Measurements from ENCODE around the gene SLC16A7. TPM values are rescaled to one million over a fixed set of nuclear protein-coding genes. Genes with fewer than 3 reads are reported as not detected.

The SLC16A7 gene
- polyA plus RNA-seq, 4 donors = 3.6 to 6.1 (median 5.6) TPM

DNA sequence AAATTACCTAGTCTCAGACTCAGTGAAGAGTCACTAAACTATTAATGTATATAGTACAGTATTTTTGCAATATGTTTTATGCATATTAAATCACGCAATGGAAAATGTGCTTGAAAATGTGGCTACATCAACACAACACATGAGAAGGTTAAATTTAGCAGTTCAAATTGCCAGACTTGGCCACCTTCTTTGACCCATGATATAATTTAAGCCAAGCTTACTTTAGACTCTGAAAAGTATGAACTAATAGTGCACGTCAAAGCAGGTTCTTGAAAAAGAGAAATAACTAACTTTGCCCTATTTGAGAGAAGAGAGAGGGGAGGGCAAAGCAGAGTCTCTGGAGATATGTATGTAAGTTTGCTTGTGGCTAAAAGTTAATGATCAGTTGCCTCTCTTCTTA, 68.7 kb downstream of the SLC16A7 start:
- DNase-seq (ENCODE audit: low read depth in 4 of 4, low spot score in 3 of 4) = no peak

DNA sequence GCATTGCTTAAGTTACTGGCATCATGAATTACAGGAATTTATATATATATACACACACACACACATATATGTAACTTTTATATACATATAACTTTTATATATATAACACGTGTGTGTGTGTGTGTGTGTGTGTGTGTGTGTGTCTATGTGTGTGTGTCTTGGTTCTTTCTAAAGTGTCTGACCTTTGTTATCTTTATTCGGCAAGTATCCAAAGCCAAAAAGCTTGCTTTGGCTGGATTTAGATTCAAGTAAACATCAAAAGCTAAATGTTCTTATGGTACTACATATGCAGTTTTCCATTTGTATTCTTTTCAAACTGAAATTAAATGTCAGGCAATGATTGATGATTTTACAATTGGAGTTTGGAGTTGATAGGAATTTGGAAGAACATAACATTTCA, 69.9 kb downstream of the SLC16A7 start:
- DNase-seq (ENCODE audit: low read depth in 4 of 4, low spot score in 3 of 4) = no peak

DNA sequence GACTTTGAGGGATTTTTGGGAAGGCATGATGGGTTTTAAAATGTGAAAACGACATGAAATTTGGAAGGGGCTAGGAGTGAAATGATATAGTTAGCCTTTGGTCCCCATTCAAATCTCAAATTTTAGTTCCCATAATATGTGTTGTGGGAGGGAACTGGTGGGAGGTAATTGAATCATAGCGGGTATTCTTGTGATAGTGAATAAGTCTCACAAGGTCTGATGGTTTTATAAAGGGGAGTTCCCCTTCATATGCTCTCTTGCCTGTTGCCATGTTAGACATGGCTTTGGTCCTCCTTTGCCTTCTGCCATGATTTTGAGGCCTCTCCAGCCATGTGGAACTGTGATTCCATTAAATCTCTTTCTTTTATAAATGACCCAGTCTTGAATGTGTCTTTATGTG, 72.8 kb downstream of the SLC16A7 start:
- DNase-seq (ENCODE audit: low read depth in 4 of 4, low spot score in 3 of 4) = no peak

DNA sequence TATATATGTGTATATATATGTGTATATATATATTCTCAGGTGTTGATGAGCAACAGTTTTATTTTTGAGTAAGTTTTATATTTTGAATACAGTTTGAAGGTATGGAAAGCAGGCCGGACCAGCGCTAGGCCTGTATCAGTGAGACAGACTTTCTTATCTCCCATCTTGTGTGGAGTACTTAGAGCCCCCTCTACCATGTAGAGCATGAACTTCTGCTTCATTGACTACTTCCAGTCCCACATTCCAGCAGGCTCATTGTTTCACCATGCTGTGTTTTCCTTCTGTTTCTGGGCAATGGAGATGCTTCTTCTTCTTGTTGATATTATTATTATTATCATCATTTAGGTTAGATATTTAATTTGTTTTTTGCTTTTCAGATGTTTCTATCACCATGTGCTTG, 76.4 kb downstream of the SLC16A7 start:
- DNase-seq (ENCODE audit: low read depth in 4 of 4, low spot score in 3 of 4) = no peak

DNA sequence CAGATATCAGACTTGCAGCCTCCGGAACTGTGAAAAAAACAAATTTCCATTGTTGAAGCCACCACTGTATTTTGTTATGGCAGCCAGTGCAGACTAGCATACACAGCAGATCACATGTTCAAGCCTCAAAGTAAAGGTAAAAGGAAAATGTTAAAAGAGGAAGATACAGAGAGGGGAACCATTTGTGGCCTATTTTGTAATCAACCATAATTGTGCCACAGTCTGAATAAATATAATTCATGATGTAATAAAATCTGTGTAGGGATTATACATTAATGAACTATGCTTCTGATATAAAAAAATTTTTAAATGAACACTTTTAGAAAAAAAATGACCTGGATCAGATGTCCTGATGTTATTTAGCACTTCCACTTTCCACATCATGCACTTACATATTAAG, 79.6 kb downstream of the SLC16A7 start:
- DNase-seq (ENCODE audit: low read depth in 4 of 4, low spot score in 3 of 4) = no peak

DNA sequence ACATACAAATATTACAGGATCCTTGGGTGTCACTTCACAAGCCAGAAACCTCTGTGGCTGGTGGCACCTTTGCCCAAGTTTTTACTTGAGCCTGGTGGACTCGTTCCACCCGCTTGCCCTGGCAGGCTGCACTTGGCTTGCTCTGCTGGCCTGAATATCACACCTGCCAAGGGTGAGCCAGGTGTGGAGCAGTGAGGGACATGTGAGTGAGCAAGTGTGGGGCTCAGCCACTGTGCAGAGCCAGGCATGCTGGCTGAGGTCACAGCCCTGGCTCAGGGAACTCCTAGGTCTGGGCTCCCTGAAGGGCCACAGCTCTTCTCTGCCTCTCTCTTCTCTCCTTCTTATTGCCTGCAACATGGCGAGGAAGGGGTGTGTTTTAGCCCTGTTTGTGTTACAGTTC, 82.0 kb downstream of the SLC16A7 start:
- no peak for DNase-seq (ENCODE audit: low read depth in 4 of 4, low spot score in 3 of 4)

DNA sequence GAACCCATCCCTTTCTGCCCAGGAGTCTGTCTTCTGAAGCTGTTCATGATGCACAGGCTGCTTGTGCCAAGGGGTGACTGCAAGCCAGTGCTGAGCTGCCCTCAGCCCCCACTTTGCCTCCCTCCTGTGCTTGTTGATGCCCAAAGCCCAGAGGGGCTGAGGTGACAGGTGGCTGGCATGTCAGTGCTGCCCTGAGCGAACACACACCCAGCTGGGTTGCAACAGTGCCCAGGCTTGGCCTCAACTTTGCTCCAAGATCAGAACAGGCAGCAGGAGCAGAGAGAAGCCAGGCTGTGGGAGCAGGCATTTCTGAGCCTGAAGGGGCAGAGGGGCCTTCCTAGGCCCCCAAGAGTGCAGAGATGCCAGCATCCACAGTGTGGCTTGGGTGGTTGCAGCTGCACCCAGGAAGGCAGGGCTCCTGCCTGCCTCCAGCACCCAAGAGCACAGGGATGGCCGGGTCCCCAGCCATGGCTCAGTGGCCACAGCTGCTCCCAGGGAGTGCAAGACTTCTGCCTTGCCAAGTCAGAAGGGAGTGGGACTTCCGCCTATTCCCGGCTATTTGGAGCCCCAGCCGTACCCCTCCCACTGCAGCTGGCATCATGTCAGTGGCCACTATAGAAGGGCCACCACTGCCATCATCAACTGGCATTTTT, 83.1 kb downstream of the SLC16A7 start:
- DNase-seq (ENCODE audit: low read depth in 4 of 4, low spot score in 3 of 4) = no peak

DNA sequence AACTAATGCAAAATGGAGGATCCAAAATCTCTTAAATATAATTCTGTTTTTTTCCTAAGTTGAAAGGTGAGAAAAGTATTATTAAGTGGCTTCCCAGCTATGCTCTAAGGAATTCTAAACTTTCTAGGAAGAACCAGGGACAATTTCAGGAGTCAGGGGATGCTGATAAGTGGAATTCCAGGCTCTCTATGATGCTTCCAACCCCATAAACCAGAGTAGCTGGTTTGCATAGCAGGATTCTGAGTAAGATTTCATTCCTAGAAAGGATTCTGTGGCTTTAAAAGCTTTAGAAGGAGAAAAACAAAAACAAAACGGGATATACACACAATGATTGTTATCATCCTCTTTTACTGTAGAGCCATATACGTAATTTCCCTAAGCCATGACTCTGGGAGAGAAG, 93.9 kb downstream of the SLC16A7 start:
- no peak for DNase-seq (ENCODE audit: low read depth in 4 of 4, low spot score in 3 of 4)

DNA sequence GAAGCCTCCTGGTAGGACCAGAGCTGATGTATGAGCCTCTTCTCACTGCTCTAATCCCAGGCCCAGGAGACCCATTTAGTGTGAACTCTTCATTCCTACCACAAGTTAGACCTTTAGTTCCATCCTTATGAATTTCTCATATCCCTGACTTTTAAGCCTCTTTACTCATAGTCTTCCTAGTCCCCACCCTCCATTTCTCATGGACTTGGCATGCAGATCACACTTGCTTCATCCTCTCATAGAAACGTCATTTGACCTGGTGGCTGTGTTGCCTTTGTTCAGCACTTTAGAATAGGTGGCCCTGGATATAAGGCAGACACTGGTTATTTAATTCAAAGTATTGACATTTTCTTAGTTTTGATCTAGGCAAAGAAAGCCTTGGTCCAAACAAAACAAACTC, 99.5 kb downstream of the SLC16A7 start:
- no peak for DNase-seq (ENCODE audit: low read depth in 4 of 4, low spot score in 3 of 4)

DNA sequence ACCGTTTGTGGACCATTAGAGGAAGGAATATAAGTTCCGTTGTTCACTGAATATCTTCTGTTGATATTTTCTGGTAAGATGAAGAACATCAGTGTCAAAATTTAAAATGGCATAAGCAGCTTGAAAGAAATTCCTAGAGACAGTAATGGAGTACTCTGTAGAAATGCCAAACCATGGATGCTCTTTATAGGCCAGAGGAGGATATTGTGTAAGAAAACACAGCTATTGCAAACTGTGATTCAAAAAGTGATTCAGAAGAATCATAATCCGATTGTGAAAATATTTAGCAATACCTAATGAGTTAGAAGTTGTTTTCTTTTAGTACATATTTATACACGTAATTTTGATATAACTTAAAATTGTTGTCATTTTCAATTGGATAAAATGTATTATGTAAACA, 102.8 kb downstream of the SLC16A7 start:
- DNase-seq (ENCODE audit: low read depth in 4 of 4, low spot score in 3 of 4) = no peak

DNA sequence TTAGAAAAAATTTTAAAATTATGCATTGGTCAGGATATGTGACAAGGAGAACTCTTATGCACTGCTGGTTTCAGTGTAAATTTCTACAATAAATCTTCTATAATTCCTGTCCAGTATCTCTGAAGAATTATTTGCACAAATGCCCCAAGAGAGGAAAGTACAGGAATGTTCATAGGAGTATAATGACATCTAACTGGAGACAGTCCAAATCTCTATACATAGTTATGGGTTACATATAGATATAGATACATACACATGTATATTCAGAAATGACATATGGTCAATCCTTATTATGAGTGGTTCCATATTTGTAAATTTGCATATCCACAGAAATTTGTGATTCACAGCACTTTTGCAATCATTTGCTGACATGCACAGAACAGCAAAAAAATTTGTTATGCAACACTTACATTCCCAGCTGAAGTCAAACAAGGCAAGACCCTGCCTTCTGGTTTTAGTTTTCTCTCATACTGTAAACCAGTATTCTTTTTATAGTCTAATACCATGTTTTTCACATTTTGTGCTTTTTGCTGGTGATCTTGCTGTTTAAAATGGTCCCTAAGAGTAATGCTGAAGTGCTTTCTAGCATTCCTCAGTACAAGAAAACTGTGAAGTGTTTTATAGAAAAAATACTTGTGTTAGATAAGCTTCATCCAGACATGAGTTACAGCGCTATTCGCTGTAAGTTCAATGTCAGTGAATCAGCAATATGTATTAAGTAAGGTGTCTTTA, 103.8 kb downstream of the SLC16A7 start:
- no peak for DNase-seq (ENCODE audit: low read depth in 4 of 4, low spot score in 3 of 4)

DNA sequence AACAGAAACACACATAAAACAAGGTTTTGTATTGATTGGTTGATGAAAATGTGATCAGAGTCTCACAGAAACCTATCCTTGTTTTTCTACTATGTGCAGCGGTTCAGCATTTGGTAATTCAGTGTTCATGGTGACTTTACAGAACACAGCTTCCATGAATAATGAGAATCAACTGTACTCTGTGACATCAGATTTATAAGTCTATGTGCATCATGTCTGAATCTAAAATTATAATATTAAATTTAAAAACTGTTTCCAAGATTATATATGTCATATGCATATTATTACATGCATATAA, 104.3 kb downstream of the SLC16A7 start:
- DNase-seq (ENCODE audit: low read depth in 4 of 4, low spot score in 3 of 4) = no peak

DNA sequence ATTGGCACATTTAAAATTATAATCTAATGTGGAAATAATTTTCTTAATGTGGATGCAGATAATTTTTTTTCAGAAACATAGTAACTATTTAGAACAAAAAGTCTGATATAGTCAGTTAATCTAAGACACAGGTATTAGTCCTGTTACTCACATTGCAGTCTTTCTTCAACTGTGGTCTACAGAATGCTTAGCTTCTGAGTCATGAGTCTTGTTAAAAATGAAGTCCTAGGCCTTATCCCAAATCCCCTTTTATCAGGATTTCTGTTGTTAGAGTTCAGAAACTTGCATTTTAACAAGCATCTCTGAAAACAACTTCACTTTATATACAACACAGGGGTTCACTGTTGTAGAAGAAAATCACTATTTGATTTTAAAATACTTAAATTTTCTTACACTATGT, 112.2 kb downstream of the SLC16A7 start:
- no peak for DNase-seq (ENCODE audit: low read depth in 4 of 4, low spot score in 3 of 4)

DNA sequence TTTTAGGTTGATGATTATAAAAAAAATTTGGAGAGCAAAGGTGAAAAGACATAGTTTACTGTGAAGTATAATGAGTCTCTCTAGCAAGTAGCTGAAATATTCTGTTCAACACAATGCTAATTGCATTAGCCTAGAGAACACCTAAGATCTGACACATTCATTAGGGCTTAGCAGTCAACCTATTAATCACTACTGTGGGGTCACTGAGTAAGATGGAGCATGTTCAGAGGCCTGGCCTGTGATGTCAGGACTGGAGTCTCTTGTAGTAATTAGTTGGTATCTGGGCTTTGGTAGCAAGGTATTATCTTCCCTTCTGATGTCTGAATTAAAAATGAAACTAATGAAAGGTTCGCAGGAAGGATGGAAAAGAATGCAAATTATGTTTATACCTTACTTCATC, 112.7 kb downstream of the SLC16A7 start:
- DNase-seq (ENCODE audit: low read depth in 4 of 4, low spot score in 3 of 4) = no peak

DNA sequence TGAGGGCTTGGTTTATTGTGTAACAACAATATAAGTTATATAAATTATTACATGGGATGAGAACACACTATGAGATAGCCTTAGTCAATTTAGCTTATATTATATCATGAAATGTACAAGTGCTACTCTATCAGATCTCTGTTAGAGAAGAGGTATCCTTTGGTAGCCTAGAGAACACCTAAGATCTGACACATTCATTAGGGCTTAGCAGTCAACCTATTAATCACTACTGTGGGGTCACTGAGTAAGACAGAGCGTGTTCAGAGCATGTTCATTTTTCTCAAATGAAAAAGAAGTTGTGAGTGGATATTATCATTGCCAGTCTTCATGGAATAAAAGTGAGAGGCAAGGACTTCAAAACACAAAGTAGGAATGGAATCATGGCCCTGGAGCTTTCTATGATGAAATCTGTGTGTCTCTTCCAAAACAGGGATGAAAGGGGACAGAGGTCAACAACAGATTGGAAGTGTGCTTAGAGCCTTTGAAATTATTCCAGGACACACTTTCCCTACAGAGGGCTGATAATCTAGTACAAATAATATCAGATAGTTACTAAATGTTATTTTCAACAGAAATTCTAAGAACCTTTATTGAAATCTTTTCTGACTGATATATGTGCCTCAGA, 114.3 kb downstream of the SLC16A7 start:
- DNase-seq (ENCODE audit: low read depth in 4 of 4, low spot score in 3 of 4) = no peak

DNA sequence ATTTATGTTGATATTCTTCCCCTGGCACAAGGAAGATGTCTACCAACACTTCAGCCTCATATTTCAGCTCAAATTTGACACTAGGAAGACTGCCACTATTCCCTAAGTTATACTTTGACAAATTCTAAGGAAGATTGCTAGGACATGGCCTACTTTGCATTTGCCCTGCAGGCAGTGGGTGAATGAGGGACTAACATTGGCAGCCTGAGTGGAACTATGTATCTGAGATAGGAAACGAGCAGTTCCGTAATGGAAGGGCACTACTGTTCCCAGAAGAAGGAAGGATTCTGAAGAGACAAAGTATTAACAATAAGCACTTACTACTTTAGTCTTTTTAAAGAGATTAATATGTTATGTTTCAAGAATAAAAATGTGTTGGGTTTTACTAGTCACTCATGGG, 115.1 kb downstream of the SLC16A7 start:
- no peak for DNase-seq (ENCODE audit: low read depth in 4 of 4, low spot score in 3 of 4)

DNA sequence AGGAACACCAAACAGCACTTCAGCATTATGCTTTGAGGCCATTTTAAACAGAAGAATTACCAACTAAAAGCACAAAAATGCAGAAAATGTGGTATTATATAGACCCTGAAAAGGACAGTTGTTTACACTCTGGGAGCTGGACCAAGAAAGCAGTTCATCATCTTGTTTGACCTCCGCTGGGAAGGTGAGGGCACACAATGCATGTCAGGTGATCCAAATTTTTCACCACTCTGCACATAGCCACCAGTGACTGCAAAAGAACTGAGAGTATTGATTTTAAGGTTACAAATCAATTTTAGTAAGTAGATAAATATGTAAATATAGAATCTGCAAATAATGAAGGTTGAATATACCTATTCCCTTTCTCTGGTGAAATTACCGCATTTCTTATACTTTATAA, 119.6 kb downstream of the SLC16A7 start:
- no peak for DNase-seq (ENCODE audit: low read depth in 4 of 4, low spot score in 3 of 4)

DNA sequence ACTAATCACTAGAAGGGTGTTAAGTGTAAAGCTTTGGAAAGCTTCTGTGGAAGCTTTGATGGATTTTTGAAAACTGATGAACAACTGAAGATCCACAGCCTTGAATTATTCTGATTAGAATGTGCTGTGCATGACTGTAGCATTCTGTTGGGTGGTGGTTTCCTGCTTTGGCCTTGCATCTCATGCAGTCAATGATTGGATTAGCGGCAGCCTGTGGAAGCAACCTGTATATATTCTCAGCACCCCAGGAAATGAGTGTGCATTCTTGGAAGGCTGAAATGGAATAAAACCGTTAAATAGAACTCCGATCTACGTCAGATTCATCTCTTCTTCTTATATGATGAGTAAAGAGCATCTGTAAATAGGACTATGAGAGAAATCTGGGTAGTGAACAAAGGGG, 120.2 kb downstream of the SLC16A7 start:
- no peak for DNase-seq (ENCODE audit: low read depth in 4 of 4, low spot score in 3 of 4)

DNA sequence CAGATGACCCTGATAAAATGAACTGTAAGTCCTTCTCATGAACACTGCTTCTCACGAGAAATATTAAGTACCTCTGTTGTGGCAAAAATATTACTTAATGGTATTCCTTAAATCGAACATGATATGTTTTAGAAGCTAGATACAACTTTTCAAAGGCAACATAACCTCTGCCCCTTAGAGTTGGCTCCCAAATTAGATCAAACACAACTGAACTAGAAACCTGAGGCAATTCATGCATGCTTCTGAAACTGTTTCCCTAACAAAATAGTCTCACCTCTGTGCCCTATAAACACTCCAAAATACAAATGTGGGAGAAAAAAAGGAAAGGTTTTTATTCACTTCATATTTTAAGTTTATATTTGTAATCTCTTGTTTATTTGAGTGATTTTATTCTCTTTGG, 121.6 kb downstream of the SLC16A7 start:
- DNase-seq (ENCODE audit: low read depth in 4 of 4, low spot score in 3 of 4) = no peak

DNA sequence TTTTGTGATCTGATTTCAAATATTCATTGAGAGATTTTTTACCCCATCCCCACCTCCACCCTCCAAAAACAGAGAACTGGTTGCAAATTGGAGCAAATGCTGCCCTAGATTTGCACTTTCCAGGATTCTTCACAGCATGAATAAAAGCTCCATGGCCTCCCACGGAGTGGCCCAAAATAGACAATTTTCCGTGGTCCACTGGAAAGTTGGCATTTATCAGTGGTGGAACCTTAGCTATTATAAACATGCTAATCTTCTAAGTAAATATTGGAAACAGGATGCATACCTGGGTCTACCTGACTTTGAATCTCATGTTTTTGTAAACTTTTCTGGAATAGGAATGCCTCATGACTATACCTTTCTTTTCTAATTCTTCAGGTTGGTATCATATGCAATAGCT, 123.9 kb downstream of the SLC16A7 start:
- DNase-seq (ENCODE audit: low read depth in 4 of 4, low spot score in 3 of 4) = no peak

DNA sequence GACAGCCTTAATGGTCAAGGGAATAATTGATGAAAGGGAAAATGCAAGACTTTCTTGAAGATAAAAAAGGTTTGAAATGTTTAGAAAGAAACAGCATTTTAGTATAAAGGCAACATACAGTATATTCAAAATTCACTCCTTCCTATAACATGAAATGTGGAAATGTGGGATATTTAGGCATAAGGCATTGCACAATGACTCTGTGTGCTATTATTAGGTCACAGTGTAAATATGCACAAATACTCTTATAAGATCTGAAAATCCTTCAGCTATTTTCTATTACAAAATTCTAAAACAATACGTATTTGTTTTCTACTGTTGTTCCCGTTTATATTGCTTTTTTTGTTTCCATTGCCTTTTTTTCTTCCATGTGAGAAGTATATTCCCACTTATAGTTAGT, 127.7 kb downstream of the SLC16A7 start:
- DNase-seq (ENCODE audit: low read depth in 4 of 4, low spot score in 3 of 4) = no peak

DNA sequence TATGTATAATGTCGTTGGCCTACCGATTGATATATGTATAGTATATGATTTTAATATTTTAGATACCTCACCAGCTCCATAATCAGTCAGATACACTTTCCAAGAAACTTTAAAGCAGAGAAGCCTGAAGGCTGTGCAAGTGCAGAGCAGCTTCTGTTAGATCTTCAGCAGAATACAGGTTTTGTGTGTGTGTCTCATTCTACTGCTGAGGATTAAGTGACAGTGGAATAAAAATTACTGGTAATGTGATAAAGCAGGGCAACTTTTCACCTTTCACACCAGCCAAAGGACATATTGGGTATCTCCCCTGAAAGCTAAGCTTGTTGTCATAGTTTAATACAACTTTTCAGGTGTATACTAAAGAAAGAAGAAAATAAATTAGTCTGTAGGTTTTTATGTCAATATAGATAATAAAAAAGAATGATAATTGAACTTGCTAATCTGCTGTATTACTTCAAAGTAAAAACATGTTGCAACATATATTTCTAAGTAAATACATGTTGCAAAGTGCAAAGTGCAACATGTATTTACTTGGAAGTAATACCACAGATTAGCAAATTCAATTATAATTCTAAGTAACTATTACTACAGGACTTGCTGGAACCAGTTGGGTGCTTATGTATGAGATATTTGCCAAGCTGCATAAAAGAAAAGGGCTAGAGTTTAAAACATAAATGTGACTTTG, 128.3 kb downstream of the SLC16A7 start:
- DNase-seq (ENCODE audit: low read depth in 4 of 4, low spot score in 3 of 4) = no peak

All from right renal pelvis (tissue), 4 donors.